ENCODE results near the gene ADGRV1. TPM values are rescaled to one million over a fixed set of nuclear protein-coding genes. Genes with fewer than 3 reads are reported as not detected.

Gene ADGRV1
- polyA plus RNA-seq, 1 donor from 2014 or later, result 3.7 TPM

DNA sequence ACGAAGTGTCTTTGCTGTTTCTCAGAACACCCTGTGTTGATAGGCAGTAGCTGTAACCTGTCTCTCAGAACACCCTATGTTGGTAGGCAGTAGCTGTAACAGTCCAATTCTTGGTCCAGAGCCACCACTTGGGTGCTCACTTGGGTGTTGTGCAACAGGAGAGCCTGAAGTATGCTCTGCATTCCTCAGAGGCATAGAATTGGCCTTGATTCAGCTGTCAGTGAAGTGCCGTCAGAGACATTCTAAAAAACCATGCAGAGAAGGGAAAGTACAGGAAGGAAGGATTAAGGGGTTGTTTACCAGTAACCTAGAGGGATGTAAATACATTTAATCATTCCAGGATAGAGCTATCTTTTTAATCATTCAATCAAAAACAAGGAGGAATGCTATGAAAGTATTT is 593.4 kb downstream of the ADGRV1 start:
- Histone ChIP-seq H3F3A (ENCODE audit: insufficient read depth, low read length, poor library complexity, severe bottlenecking) (no peaks in the 10 kb centered on the region), H3K4me2 (ENCODE audit: low read length) (no peak overlapping the region), H3K79me2 (replicated peaks; ENCODE audit: insufficient read depth, low read length) (no peaks in the 10 kb centered on the region), H3K4me3 (ENCODE audit: low read length) (no peak overlapping the region), H3K27ac (ENCODE audit: low read length) (no peak overlapping the region), H3K9ac (ENCODE audit: low read length) (no peak overlapping the region), H4K20me1 (ENCODE audit: insufficient read depth) (no peaks in the 10 kb centered on the region), H3K36me3 (ENCODE audit: insufficient read depth, low read length) (no peaks in the 10 kb centered on the region), H3K27me3 (ENCODE audit: insufficient read depth, low read depth, low read length) (no peaks in the 10 kb centered on the region), H3K9me3 (ENCODE audit: low read length) (no peaks in the 10 kb centered on the region), H2AFZ (ENCODE audit: low read depth, low read length) (no peak overlapping the region), H3K9me2 (ENCODE audit: insufficient read depth, low read length) (no peaks in the 10 kb centered on the region)
- TF ChIP-seq SMC3 (conservative IDR thresholded peaks at IDR 0.05; ENCODE audit: poor library complexity), result no peak
- no peak for TF ChIP-seq MXI1 (conservative IDR thresholded peaks at IDR 0.05; ENCODE audit: poor library complexity, severe bottlenecking)
- TF ChIP-seq TAF1 (IDR thresholded peaks at IDR 0.05; ENCODE audit: low read depth), result no peak
- no peak for TF ChIP-seq POLR2AphosphoS5 (IDR thresholded peaks at IDR 0.05)
- TF ChIP-seq, protein P1, sequence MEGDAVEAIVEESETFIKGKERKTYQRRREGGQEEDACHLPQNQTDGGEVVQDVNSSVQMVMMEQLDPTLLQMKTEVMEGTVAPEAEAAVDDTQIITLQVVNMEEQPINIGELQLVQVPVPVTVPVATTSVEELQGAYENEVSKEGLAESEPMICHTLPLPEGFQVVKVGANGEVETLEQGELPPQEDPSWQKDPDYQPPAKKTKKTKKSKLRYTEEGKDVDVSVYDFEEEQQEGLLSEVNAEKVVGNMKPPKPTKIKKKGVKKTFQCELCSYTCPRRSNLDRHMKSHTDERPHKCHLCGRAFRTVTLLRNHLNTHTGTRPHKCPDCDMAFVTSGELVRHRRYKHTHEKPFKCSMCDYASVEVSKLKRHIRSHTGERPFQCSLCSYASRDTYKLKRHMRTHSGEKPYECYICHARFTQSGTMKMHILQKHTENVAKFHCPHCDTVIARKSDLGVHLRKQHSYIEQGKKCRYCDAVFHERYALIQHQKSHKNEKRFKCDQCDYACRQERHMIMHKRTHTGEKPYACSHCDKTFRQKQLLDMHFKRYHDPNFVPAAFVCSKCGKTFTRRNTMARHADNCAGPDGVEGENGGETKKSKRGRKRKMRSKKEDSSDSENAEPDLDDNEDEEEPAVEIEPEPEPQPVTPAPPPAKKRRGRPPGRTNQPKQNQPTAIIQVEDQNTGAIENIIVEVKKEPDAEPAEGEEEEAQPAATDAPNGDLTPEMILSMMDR (IDR thresholded peaks at IDR 0.05; ENCODE audit: poor library complexity, severe bottlenecking), result no peak
- TF ChIP-seq RAD21 (conservative IDR thresholded peaks at IDR 0.05), result no peak
- no peak for TF ChIP-seq EZH2 (IDR thresholded peaks at IDR 0.05; ENCODE audit: borderline replicate concordance, insufficient read depth, low read length, poor library complexity, severe bottlenecking)
- no peak for TF ChIP-seq REST (IDR thresholded peaks at IDR 0.05; ENCODE audit: borderline replicate concordance)
- TF ChIP-seq EP300 (conservative IDR thresholded peaks at IDR 0.05; ENCODE audit: poor library complexity, severe bottlenecking), result no peak

GRCh38 chr5:91154338-91154737 is 595.7 kb downstream of the ADGRV1 start:
- H3K9me2 ChIP-seq (ENCODE audit: insufficient read depth, low read length), result no peaks in the 10 kb centered on the region
- no peaks in the 10 kb centered on the region for H3K79me2 ChIP-seq (replicated peaks; ENCODE audit: insufficient read depth, low read length)
- H3K9me3 ChIP-seq (ENCODE audit: low read length), result no peaks in the 10 kb centered on the region
- H3K36me3 ChIP-seq (ENCODE audit: insufficient read depth, low read length), result no peaks in the 10 kb centered on the region
- H2AFZ ChIP-seq (ENCODE audit: low read depth, low read length), result no peak overlapping the region
- no peak overlapping the region for H3K4me3 ChIP-seq (ENCODE audit: low read length)
- no peak overlapping the region for H3K4me2 ChIP-seq (ENCODE audit: low read length)
- H3K9ac ChIP-seq (ENCODE audit: low read length), result no peak overlapping the region
- H3F3A ChIP-seq (ENCODE audit: insufficient read depth, low read length, poor library complexity, severe bottlenecking), result no peaks in the 10 kb centered on the region
- H4K20me1 ChIP-seq (ENCODE audit: insufficient read depth), result no peaks in the 10 kb centered on the region
- no peak overlapping the region for H3K27ac ChIP-seq (ENCODE audit: low read length)
- no peaks in the 10 kb centered on the region for H3K27me3 ChIP-seq (ENCODE audit: insufficient read depth, low read depth, low read length)
- TF ChIP-seq, protein P1 (IDR thresholded peaks at IDR 0.05; ENCODE audit: poor library complexity, severe bottlenecking), result no peak

All from neural cell (in vitro differentiated cells).